WERI-Rb-1 (cell line): ENCODE data around the gene SLC35B2.
"Not testable (repeated sequence)": the region's sequence is repeated elsewhere in the genome, so short reads cannot be mapped to it uniquely, and the experiment has no call there.

ENCODE experiments used
- DNase-seq: peaks from one replicate; pipeline ENCODE4 v3.0.0-alpha.2; 2020
- H3K27ac ChIP-seq: fragments of 250-450 bp; sonication (Bioruptor Pico); 2 replicates; pipeline ENCODE4 v1.5.1; 2020; ENCODE audit warnings: mild to moderate bottlenecking, moderate library complexity
- H3K27me3 ChIP-seq: fragments of 250-450 bp; sonication (Bioruptor Pico); 2 replicates; pipeline ENCODE4 v1.5.1; 2021; ENCODE audit warnings: mild to moderate bottlenecking, low read depth, moderate library complexity; ENCODE audit not compliant: insufficient read depth, severe bottlenecking
- H3K36me3 ChIP-seq: fragments of 250-450 bp; sonication (Bioruptor Pico); 2 replicates; pipeline ENCODE4 v1.5.1; 2020; ENCODE audit warnings: mild to moderate bottlenecking, moderate library complexity
- H3K4me3 ChIP-seq: 2 replicates; pipeline ENCODE4 v1.5.1; 2011; ENCODE audit warnings: low read depth, mild to moderate bottlenecking, control low read depth, low read length
- H3K9me3 ChIP-seq: fragments of 250-450 bp; sonication (Bioruptor Pico); 2 replicates; pipeline ENCODE4 v1.5.1; 2021; ENCODE audit warnings: mild to moderate bottlenecking, moderate library complexity; ENCODE audit not compliant: severe bottlenecking
- CTCF ChIP-seq: IDR thresholded peaks from 2 replicates; pipeline ENCODE4 v1.5.1; 2011; ENCODE audit warnings: low read depth, mild to moderate bottlenecking, control low read depth, inconsistent platforms, low read length

The SLC35B2 gene

GRCh38 chr6:44235891-44236516, 21.3 kb downstream of the SLC35B2 start:
- Histone ChIP-seq H3K9me3 (no peaks in the 10 kb centered on the region), H3K27ac (no peak overlapping the region), H3K27me3 (no peaks in the 10 kb centered on the region), H3K4me3 (no peak overlapping the region), H3K36me3 (peaks cover 50% of the 10 kb centered on the region)
- no peak for DNase-seq
- peak; percentile 19; the same call in 1 of the 2 replicates for TF ChIP-seq CTCF

- H3K9me3 ChIP-seq = no peaks in the 10 kb centered on the region
- H3K27ac ChIP-seq = peak overlapping the region; percentile 34
- H3K27me3 ChIP-seq = no peaks in the 10 kb centered on the region
- TF ChIP-seq CTCF = no peak
- no peak for DNase-seq
- no peak overlapping the region for H3K4me3 ChIP-seq
- H3K36me3 ChIP-seq = peaks cover 58% of the 10 kb centered on the region
Observed at GRCh38 chr6:44235269-44235668, 22.1 kb downstream of the SLC35B2 start.

- TF ChIP-seq CTCF = peak; percentile 98
- Histone ChIP-seq H3K27ac (peak overlapping the region; percentile 34), H3K4me3 (no peak overlapping the region), H3K36me3 (peaks cover 67% of the 10 kb centered on the region), H3K27me3 (no peaks in the 10 kb centered on the region), H3K9me3 (no peaks in the 10 kb centered on the region)
- peak; percentile 88 for DNase-seq
Observed at GRCh38 chr6:44234101-44235025, 23.0 kb downstream of the SLC35B2 start.

- no peak for DNase-seq
- no peaks in the 10 kb centered on the region for H3K27me3 ChIP-seq
- H3K36me3 ChIP-seq = peaks cover 74% of the 10 kb centered on the region
- H3K27ac ChIP-seq = no peak overlapping the region; the same call in 1 of the 2 replicates
- TF ChIP-seq CTCF = no peak
- H3K9me3 ChIP-seq = no peaks in the 10 kb centered on the region
- no peak overlapping the region for H3K4me3 ChIP-seq
Observed at GRCh38 chr6:44233567-44234100, 23.7 kb downstream of the SLC35B2 start.

- no peak for TF ChIP-seq CTCF
- no peak for DNase-seq
- Histone ChIP-seq H3K36me3 (peaks cover 81% of the 10 kb centered on the region), H3K9me3 (no peaks in the 10 kb centered on the region), H3K4me3 (no peak overlapping the region), H3K27ac (no peak overlapping the region; the same call in 1 of the 2 replicates), H3K27me3 (no peaks in the 10 kb centered on the region)
Observed at GRCh38 chr6:44232676-44233566, 24.4 kb downstream of the SLC35B2 start.

GRCh38 chr6:44231426-44231825, 25.9 kb downstream of the SLC35B2 start:
- not testable (repeated sequence) for H3K27ac ChIP-seq, H3K27me3 ChIP-seq, DNase-seq, H3K9me3 ChIP-seq, H3K4me3 ChIP-seq
- peaks cover 92% of the 10 kb centered on the region for H3K36me3 ChIP-seq
